Natural killer cell (primary cell): ENCODE measurements around the gene MYO5B. TPM values are rescaled to one million over a fixed set of nuclear protein-coding genes. Genes with fewer than 3 reads are reported as not detected.

ENCODE experiments used
- ATAC-seq, 3 donors: fragments of 150-1000 bp in 2 of 3; fragments of 200-7000 bp in 1 of 3; cut with Tn5 transposase; 1 replicate in 1 of 3; 2 replicates in 2 of 3; pipeline ENCODE4 v1.10.0; 2021; ENCODE audit warnings: mild to moderate bottlenecking in 2 of 3, moderate library complexity in 2 of 3
- DNase-seq, 2 donors: peaks; one replicate each; pipeline versions ENCODE4 v3.0.0 to v3.0.0-alpha.2; 2013 to 2021; ENCODE audit warnings: mixed read lengths in 1 of 2
- H3K27ac ChIP-seq: one replicate; pipeline ENCODE4 v1.5.1; 2013; ENCODE audit warnings: mild to moderate bottlenecking, low read length
- H3K27me3 ChIP-seq: one replicate; pipeline ENCODE4 v1.6.1; 2013; ENCODE audit warnings: low read length; ENCODE audit not compliant: control insufficient read depth, insufficient read depth
- H3K36me3 ChIP-seq: one replicate; pipeline ENCODE4 v1.6.1; 2013; ENCODE audit warnings: low read length; ENCODE audit not compliant: control insufficient read depth, insufficient read depth
- H3K4me1 ChIP-seq: one replicate; pipeline ENCODE4 v1.6.1; 2013; ENCODE audit warnings: low read length; ENCODE audit not compliant: control insufficient read depth, insufficient read depth
- H3K4me3 ChIP-seq: one replicate; pipeline ENCODE4 v1.5.1; 2013; ENCODE audit warnings: low read length
- H3K9me3 ChIP-seq: one replicate; pipeline ENCODE4 v1.6.1; 2013; ENCODE audit warnings: low read length; ENCODE audit not compliant: control insufficient read depth, insufficient read depth
- H3K27ac Mint-ChIP-seq, 2 donors: one replicate each; pipeline ENCODE4 v1.8.0; 2022; ENCODE audit warnings: mild to moderate bottlenecking in 2 of 2, mixed read lengths in 2 of 2, moderate library complexity in 1 of 2
- H3K27me3 Mint-ChIP-seq, 2 donors: one replicate each; pipeline ENCODE4 v1.8.0; 2022; ENCODE audit warnings: low read depth in 2 of 2, mixed read lengths in 2 of 2
- H3K36me3 Mint-ChIP-seq: one replicate; pipeline ENCODE4 v1.8.0; 2022; ENCODE audit warnings: mixed read lengths
- H3K4me1 Mint-ChIP-seq, 2 donors: one replicate each; pipeline ENCODE4 v1.8.0; 2022; ENCODE audit warnings: mixed read lengths in 2 of 2
- H3K4me3 Mint-ChIP-seq: one replicate; pipeline ENCODE4 v1.8.0; 2022; ENCODE audit warnings: mild to moderate bottlenecking, moderate library complexity, mixed read lengths
- H3K9me3 Mint-ChIP-seq, 2 donors: one replicate each; pipeline ENCODE4 v1.8.0; 2022; ENCODE audit warnings: mixed read lengths in 2 of 2
- WGBS: methylation state at CpG from one replicate; pipeline ENCODE4 v1.1.7; 2013; ENCODE audit warnings: missing lambda C conversion rate; ENCODE audit not compliant: insufficient coverage; 5-methylcytosine and 5-hydroxymethylcytosine counted together
- intact Hi-C: fragments of 100-400 bp; cut with micrococcal nuclease; formaldehyde crosslinking; loops from one replicate; pipeline ENCODE4 v1.14.2; 2022
- total RNA-seq, 4 donors: library from RNA; stranded (reverse); fragments of 120-200 nt in 1 of 4; gene quantifications; one replicate each; pipeline versions ENCODE4 v1.2.3 to v1.2.4, GENCODE V29; 2013 to 2022
- TF ChIP-seq, protein P1 (sequence below): fragments of 200-600 bp; IDR thresholded peaks from one replicate; pipeline ENCODE4 v1.8.0; 2022; ENCODE audit warnings: antibody characterized with exemption

The MYO5B gene
- total RNA-seq, 3 donors from 2014 or later (not counting 1 experiment from before 2014, with no cell fraction given): 0.33 TPM; not detected in 2

DNA sequence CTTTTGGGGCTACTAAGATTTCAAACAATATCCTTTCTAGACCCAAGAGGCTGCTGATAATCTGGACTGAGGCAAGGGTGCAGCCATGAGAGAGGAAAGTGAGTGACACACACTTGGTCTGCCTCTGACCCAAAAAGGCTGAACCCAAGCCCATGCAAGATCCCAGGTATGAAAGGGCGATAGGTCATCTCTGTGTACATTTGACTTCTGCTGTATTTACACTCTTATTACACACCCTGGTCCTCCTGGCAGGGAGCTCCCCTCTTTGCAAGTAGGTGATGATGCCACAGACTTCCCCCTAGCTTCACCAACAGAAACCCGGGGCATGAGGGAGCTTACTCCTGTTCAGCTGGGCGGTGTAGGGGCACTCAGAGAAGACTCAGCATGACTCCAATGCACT, 319.8 kb downstream of the MYO5B start:
- Histone ChIP-seq H3K36me3 (no peaks in the 10 kb centered on the region), H3K4me3 (no peak overlapping the region), H3K4me1 (no peaks in the 10 kb centered on the region), H3K9me3 (no peaks in the 10 kb centered on the region), H3K27ac (no peak overlapping the region), H3K27me3 (peaks cover 2% of the 10 kb centered on the region)
- no peak for ATAC-seq
- WGBS: 82% methylated on average over 3 of the region's 3 CpGs
- no peak overlapping the region for H3K27ac Mint-ChIP-seq
- peaks cover 0 to 7% of the 10 kb centered on the region in 2 donors for H3K4me1 Mint-ChIP-seq
- peaks cover 19 to 27% of the 10 kb centered on the region in 2 donors for H3K27me3 Mint-ChIP-seq
- no peaks in the 10 kb centered on the region for H3K9me3 Mint-ChIP-seq
- TF ChIP-seq, protein P1, sequence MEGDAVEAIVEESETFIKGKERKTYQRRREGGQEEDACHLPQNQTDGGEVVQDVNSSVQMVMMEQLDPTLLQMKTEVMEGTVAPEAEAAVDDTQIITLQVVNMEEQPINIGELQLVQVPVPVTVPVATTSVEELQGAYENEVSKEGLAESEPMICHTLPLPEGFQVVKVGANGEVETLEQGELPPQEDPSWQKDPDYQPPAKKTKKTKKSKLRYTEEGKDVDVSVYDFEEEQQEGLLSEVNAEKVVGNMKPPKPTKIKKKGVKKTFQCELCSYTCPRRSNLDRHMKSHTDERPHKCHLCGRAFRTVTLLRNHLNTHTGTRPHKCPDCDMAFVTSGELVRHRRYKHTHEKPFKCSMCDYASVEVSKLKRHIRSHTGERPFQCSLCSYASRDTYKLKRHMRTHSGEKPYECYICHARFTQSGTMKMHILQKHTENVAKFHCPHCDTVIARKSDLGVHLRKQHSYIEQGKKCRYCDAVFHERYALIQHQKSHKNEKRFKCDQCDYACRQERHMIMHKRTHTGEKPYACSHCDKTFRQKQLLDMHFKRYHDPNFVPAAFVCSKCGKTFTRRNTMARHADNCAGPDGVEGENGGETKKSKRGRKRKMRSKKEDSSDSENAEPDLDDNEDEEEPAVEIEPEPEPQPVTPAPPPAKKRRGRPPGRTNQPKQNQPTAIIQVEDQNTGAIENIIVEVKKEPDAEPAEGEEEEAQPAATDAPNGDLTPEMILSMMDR: no peak
- no peak for DNase-seq
- H3K4me3 Mint-ChIP-seq: no peak overlapping the region
- intact Hi-C loops: no loop called here
- no peaks in the 10 kb centered on the region for H3K36me3 Mint-ChIP-seq

DNA sequence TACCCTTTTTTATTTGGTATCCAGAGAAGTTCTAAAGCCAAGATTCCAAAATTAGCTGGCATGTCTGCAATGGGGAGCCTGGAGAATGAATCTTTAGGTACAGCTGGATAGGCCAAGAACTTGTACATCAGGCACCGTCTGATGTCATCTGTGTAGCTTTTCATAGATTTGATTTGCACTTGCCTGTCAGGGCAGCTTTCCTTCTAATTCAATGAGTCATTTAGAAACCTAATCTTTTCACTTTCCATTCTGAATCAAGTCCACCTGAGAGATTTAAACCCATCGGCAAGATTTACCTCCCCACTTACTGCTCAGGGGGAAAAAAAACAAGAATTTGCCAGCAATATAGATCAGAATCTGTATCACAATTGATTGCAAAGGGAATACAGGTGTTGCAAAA, 320.7 kb downstream of the MYO5B start:
- WGBS: 88% methylated on average over 1 of the region's 2 CpGs
- H3K36me3 ChIP-seq: no peaks in the 10 kb centered on the region
- TF ChIP-seq, protein P1: no peak
- peaks cover 0 to 7% of the 10 kb centered on the region in 2 donors for H3K4me1 Mint-ChIP-seq
- H3K4me3 ChIP-seq: no peak overlapping the region
- H3K27ac ChIP-seq: no peak overlapping the region
- H3K4me3 Mint-ChIP-seq: no peak overlapping the region
- H3K27me3 ChIP-seq: peaks cover 2% of the 10 kb centered on the region
- no peak overlapping the region for H3K27ac Mint-ChIP-seq
- intact Hi-C loops: no loop called here
- no peaks in the 10 kb centered on the region for H3K9me3 ChIP-seq
- H3K4me1 ChIP-seq: no peaks in the 10 kb centered on the region
- ATAC-seq (no peak), DNase-seq (no peak)
- H3K27me3 Mint-ChIP-seq: peaks cover 14 to 18% of the 10 kb centered on the region in 2 donors
- H3K36me3 Mint-ChIP-seq: no peaks in the 10 kb centered on the region
- H3K9me3 Mint-ChIP-seq: no peaks in the 10 kb centered on the region

DNA sequence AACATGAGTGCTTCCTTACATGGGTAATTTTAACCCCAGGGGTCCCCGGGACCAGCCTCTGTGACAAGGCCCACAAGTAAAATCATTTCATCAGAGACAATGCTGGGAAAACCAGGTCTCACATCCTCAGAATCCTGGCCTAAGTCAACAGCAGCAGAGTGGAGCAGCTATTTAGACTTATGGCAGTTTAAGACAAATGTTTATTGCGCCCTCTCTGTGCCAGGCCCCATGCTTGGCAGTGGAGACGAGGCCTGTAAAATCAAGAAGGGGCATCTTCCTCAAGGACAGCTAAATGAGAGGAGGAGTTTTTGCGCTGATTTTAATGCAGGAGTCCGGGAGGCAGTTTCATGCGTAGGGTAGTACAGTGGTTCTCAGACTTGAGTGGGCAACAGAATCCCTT, 325.6 kb downstream of the MYO5B start:
- H3K4me3 Mint-ChIP-seq: no peak overlapping the region
- DNase-seq: no peak
- no peak overlapping the region for H3K27ac Mint-ChIP-seq
- H3K4me3 ChIP-seq: no peak overlapping the region
- H3K4me1 Mint-ChIP-seq: peaks cover 0 to 7% of the 10 kb centered on the region in 2 donors
- no peak for ATAC-seq
- H3K27me3 ChIP-seq: no peaks in the 10 kb centered on the region
- no peak overlapping the region for H3K27ac ChIP-seq
- H3K4me1 ChIP-seq: no peaks in the 10 kb centered on the region
- intact Hi-C loops: no loop called here
- 88% methylated on average over 6 of the region's 6 CpGs for WGBS
- TF ChIP-seq, protein P1: no peak
- H3K9me3 ChIP-seq: no peaks in the 10 kb centered on the region
- H3K36me3 Mint-ChIP-seq: no peaks in the 10 kb centered on the region
- peaks cover 7 to 10% of the 10 kb centered on the region in 2 donors for H3K27me3 Mint-ChIP-seq
- H3K36me3 ChIP-seq: no peaks in the 10 kb centered on the region
- no peaks in the 10 kb centered on the region for H3K9me3 Mint-ChIP-seq

DNA sequence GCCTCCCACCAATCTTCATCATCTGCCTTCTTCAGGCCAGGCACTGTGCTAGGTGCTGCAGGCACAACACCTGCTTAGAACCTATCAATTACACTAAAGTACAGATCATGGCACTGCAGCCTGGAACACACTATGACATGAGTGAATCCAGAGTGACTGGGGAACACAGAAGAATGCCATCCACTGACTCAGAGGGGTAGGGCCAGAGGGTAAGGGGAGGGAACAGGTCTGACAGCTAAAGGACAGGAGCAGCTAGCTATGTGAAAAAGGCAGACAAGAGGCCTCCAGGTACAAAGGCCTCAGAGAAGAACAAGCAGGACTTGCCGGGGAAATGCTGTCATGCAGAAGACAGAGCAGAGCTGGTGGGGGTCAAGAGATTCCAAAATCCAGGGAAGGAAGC, 328.3 kb downstream of the MYO5B start:
- Mint-ChIP-seq H3K9me3 (no peaks in the 10 kb centered on the region), H3K27ac (no peak overlapping the region), H3K27me3 (peaks cover 8 to 12% of the 10 kb centered on the region in 2 donors), H3K4me3 (no peak overlapping the region), H3K4me1 (no peaks in the 10 kb centered on the region), H3K36me3 (no peaks in the 10 kb centered on the region)
- ATAC-seq (no peak), DNase-seq (no peak)
- WGBS: 85% methylated on average over 1 of the region's 1 CpG
- Histone ChIP-seq H3K27ac (no peak overlapping the region), H3K9me3 (no peaks in the 10 kb centered on the region), H3K36me3 (no peaks in the 10 kb centered on the region), H3K27me3 (no peaks in the 10 kb centered on the region), H3K4me3 (no peak overlapping the region), H3K4me1 (no peaks in the 10 kb centered on the region)
- intact Hi-C loops: no loop called here
- TF ChIP-seq, protein P1: no peak
